H1 (cell line): Measurements from ENCODE around the gene FGF14. TPM values are rescaled to one million over a fixed set of nuclear protein-coding genes. Genes with fewer than 3 reads are reported as not detected.

Source experiments
- CTCF ChIA-PET: fragments of 300-600 bp; sonication (Branson Sonifier 250); formaldehyde crosslinking; loops from one replicate; lab custom pipeline; 2021; ENCODE audit not compliant: partially characterized antibody; lab: Charles Lee
- POLR2A ChIA-PET: fragments of 300-600 bp; sonication (Branson Sonifier 250); formaldehyde crosslinking; loops from one replicate; lab custom pipeline; 2021; ENCODE audit warnings: inconsistent platforms; ENCODE audit not compliant: partially characterized antibody; lab: Charles Lee
- DNase-seq, 2 experiments: peaks; one replicate each; pipeline versions ENCODE4 v3.0.0 to v3.0.0-alpha.2; 2010 to 2022; ENCODE audit warnings: low spot score in 2 of 2, low read depth in 1 of 2, mixed read lengths in 1 of 2
- FAIRE-seq: peaks from 2 replicates; lab custom pipeline; 2011; peaks lifted over from hg19 to GRCh38; lab: Jason Lieb, UNC
- H2AFZ ChIP-seq: 2 replicates; pipeline ENCODE4 v1.8.1; 2012; ENCODE audit warnings: low read length, inconsistent platforms
- H2AK5ac ChIP-seq: 2 replicates; pipeline ENCODE4 v1.6.1; 2013; ENCODE audit warnings: low read depth, low read length
- H2BK120ac ChIP-seq: replicated peaks from 2 replicates; pipeline ENCODE3; 2013; ENCODE audit warnings: low read depth, low read length, inconsistent platforms
- H2BK12ac ChIP-seq: 2 replicates; pipeline ENCODE4 v1.6.1; 2013; ENCODE audit warnings: low read depth, low read length
- H2BK15ac ChIP-seq: 2 replicates; pipeline ENCODE4 v1.6.1; 2013; ENCODE audit warnings: low read length
- H2BK20ac ChIP-seq: 2 replicates; pipeline ENCODE4 v1.6.1; 2013; ENCODE audit warnings: low read length
- H2BK5ac ChIP-seq: 2 replicates; pipeline ENCODE4 v1.6.1; 2013; ENCODE audit warnings: low read depth, low read length
- H3K14ac ChIP-seq: 2 replicates; pipeline ENCODE4 v1.6.1; 2013; ENCODE audit warnings: inconsistent platforms; ENCODE audit not compliant: insufficient read length
- H3K18ac ChIP-seq: 2 replicates; pipeline ENCODE4 v1.6.1; 2013; ENCODE audit warnings: low read length; ENCODE audit errors: extremely low read depth
- H3K23ac ChIP-seq: 2 replicates; pipeline ENCODE4 v1.6.1; 2013; ENCODE audit warnings: inconsistent platforms; ENCODE audit not compliant: insufficient read length
- H3K23me2 ChIP-seq: 2 replicates; pipeline ENCODE4 v1.6.1; 2013; ENCODE audit warnings: low read depth, low read length
- H3K27ac ChIP-seq: 2 replicates; pipeline ENCODE4 v1.6.1; 2011; ENCODE audit warnings: low read depth, low read length, inconsistent platforms
- H3K27me3 ChIP-seq, 4 experiments: replicated peaks in 1 of 4; 1 replicate in 1 of 4; 2 replicates in 3 of 4; pipeline versions ENCODE4 v1.6.1 to v1.8.1; 2011 to 2013; ENCODE audit warnings: low read length in 3 of 4, mild to moderate bottlenecking in 3 of 4, inconsistent platforms in 2 of 4, mixed read lengths in 2 of 4, moderate library complexity in 1 of 4; ENCODE audit not compliant: control insufficient read depth in 3 of 4, insufficient read depth in 3 of 4; ENCODE audit errors: extremely low read depth in 1 of 4
- H3K36me3 ChIP-seq, 4 experiments: 2 replicates each; pipeline versions ENCODE4 v1.6.1 to v1.8.1; 2011 to 2013; ENCODE audit warnings: mild to moderate bottlenecking in 4 of 4, low read length in 3 of 4, moderate library complexity in 2 of 4, control low read depth in 1 of 4, inconsistent platforms in 1 of 4; ENCODE audit not compliant: insufficient read depth in 4 of 4, control insufficient read depth in 2 of 4
- H3K4ac ChIP-seq: replicated peaks from 2 replicates; pipeline ENCODE3; 2013; ENCODE audit warnings: low read length, low read depth, mixed read lengths, inconsistent platforms; ENCODE audit not compliant: insufficient read length
- H3K4me1 ChIP-seq, 4 experiments: replicated peaks in 1 of 4; 1 replicate in 1 of 4; 2 replicates in 3 of 4; pipeline versions ENCODE4 v1.6.1 to v1.8.1; 2011 to 2013; ENCODE audit warnings: low read length in 3 of 4, inconsistent platforms in 2 of 4, mixed read lengths in 1 of 4; ENCODE audit not compliant: insufficient read depth in 4 of 4, control insufficient read depth in 3 of 4
- H3K4me2 ChIP-seq, 2 experiments: 2 replicates each; pipeline versions ENCODE4 v1.6.1 to v1.8.1; 2011 to 2013; ENCODE audit warnings: low read depth in 2 of 2, low read length in 2 of 2, control low read depth in 1 of 2, inconsistent platforms in 1 of 2, mild to moderate bottlenecking in 1 of 2; ENCODE audit not compliant: insufficient read depth in 1 of 2
- H3K4me3 ChIP-seq, 4 experiments: fragments of 200-600, 300-600 bp in 1 of 4; sonication (generic), shearing (Covaris generic), sonication (Bioruptor Twin) in 1 of 4; 2 replicates each; pipeline versions ENCODE4 v1.5.1 to v1.8.1; 2011 to 2016; ENCODE audit warnings: low read length in 4 of 4, low read depth in 3 of 4, control low read depth in 2 of 4, inconsistent platforms in 2 of 4, mild to moderate bottlenecking in 2 of 4, mixed read lengths in 1 of 4, moderate library complexity in 1 of 4; ENCODE audit not compliant: insufficient read depth in 2 of 4; ENCODE audit errors: extremely low read depth in 1 of 4
- H3K56ac ChIP-seq: replicated peaks from 2 replicates; pipeline ENCODE3; 2013; ENCODE audit warnings: low read depth, mild to moderate bottlenecking, mixed read lengths, low read length, inconsistent platforms; ENCODE audit not compliant: insufficient read length
- H3K79me1 ChIP-seq: 2 replicates; pipeline ENCODE4 v1.6.1; 2013; ENCODE audit warnings: low read depth, low read length, control low read depth
- H3K79me2 ChIP-seq, 2 experiments: 2 replicates each; pipeline versions ENCODE4 v1.6.1 to v1.8.1; 2012 to 2013; ENCODE audit warnings: low read length in 2 of 2, mild to moderate bottlenecking in 2 of 2, inconsistent platforms in 1 of 2; ENCODE audit not compliant: insufficient read depth in 2 of 2, control insufficient read depth in 1 of 2
- H3K9ac ChIP-seq, 4 experiments: replicated peaks in 1 of 4; 1 replicate in 1 of 4; 2 replicates in 3 of 4; pipeline versions ENCODE4 v1.6.1 to v1.8.1; 2011 to 2013; ENCODE audit warnings: low read depth in 3 of 4, low read length in 3 of 4, control low read depth in 2 of 4, mild to moderate bottlenecking in 2 of 4, moderate library complexity in 2 of 4, inconsistent platforms in 1 of 4; ENCODE audit errors: extremely low read depth in 1 of 4
- H3K9me3 ChIP-seq, 2 experiments: 2 replicates each; pipeline versions ENCODE4 v1.6.1 to v1.8.1; 2012 to 2013; ENCODE audit warnings: mild to moderate bottlenecking in 2 of 2, moderate library complexity in 2 of 2, control low read depth in 1 of 2, inconsistent platforms in 1 of 2, low read depth in 1 of 2, low read length in 1 of 2, mixed read lengths in 1 of 2; ENCODE audit not compliant: insufficient read depth in 2 of 2
- H4K20me1 ChIP-seq, 2 experiments: replicated peaks in 1 of 2; 2 replicates each; pipeline versions ENCODE3 to v1.8.1; 2011 to 2013; ENCODE audit warnings: inconsistent platforms in 2 of 2, low read length in 2 of 2, mild to moderate bottlenecking in 1 of 2; ENCODE audit not compliant: insufficient read depth in 2 of 2, control insufficient read depth in 1 of 2
- H4K5ac ChIP-seq: 2 replicates; pipeline ENCODE4 v1.6.1; 2013; ENCODE audit warnings: low read length, low read depth, mixed read lengths, inconsistent platforms; ENCODE audit not compliant: insufficient read length
- H4K8ac ChIP-seq: 2 replicates; pipeline ENCODE4 v1.8.0; 2013; ENCODE audit warnings: mild to moderate bottlenecking, moderate library complexity, low read length, inconsistent platforms; ENCODE audit not compliant: insufficient read depth; ENCODE audit errors: extremely low read depth
- H4K91ac ChIP-seq: replicated peaks from 2 replicates; pipeline ENCODE3; 2013; ENCODE audit warnings: low read length, mixed read lengths, inconsistent platforms; ENCODE audit not compliant: insufficient read length
- ATF2 ChIP-seq: IDR thresholded peaks from 2 replicates; pipeline ENCODE4 v1.6.1; 2012; ENCODE audit warnings: low read length, inconsistent platforms
- CHD2 ChIP-seq: IDR thresholded peaks from 2 replicates; pipeline ENCODE4 v1.6.1; 2012; ENCODE audit warnings: low read length, improper control_type of control experiment
- CTCF ChIP-seq, 3 experiments: IDR thresholded peaks; 1 replicate in 2 of 3; 2 replicates in 1 of 3; pipeline versions ENCODE4 v1.5.1 to v1.6.1; 2011; ENCODE audit warnings: low read length in 3 of 3, mild to moderate bottlenecking in 3 of 3, inconsistent platforms in 2 of 3, low read depth in 1 of 3, moderate library complexity in 1 of 3; ENCODE audit not compliant: insufficient read depth in 1 of 3; ENCODE audit errors: control extremely low read depth in 1 of 3
- EZH2 ChIP-seq: fragments of 200-600 bp; sonication (generic); IDR thresholded peaks from 2 replicates; pipeline ENCODE4 v1.7.1; 2012; ENCODE audit warnings: low read depth, mild to moderate bottlenecking, moderate library complexity, low read length, inconsistent platforms; ENCODE audit not compliant: severe bottlenecking
- FOSL1 ChIP-seq: IDR thresholded peaks from 2 replicates; pipeline ENCODE4 v1.6.1; 2011; ENCODE audit warnings: mild to moderate bottlenecking, low read depth, low read length, moderate library complexity; ENCODE audit not compliant: insufficient read depth
- HDAC6 ChIP-seq: IDR thresholded peaks from one replicate; pipeline ENCODE4 v1.7.1; 2012; ENCODE audit warnings: low read depth, mild to moderate bottlenecking, inconsistent platforms, low read length, moderate library complexity
- TAF1 ChIP-seq: IDR thresholded peaks from 2 replicates; pipeline ENCODE4 v1.6.1; 2011; ENCODE audit warnings: mild to moderate bottlenecking, low read depth, low read length
- TBP ChIP-seq: IDR thresholded peaks from 2 replicates; pipeline ENCODE4 v1.6.1; 2011; ENCODE audit warnings: low read depth, low read length, improper control_type of control experiment
- ZNF274 ChIP-seq: IDR thresholded peaks from 2 replicates; pipeline ENCODE4 v1.7.0; 2012; ENCODE audit warnings: low read length, borderline replicate concordance; ENCODE audit errors: extremely low read depth
- WGBS, 2 experiments: shearing (Covaris generic) in 1 of 2; methylation state at CpG; one replicate each; pipeline versions ENCODE4 v1.1.6 to v1.1.7; 2013 to 2015; ENCODE audit warnings: low lambda C conversion rate in 2 of 2, mixed read lengths in 2 of 2, inconsistent platforms in 1 of 2, low coverage in 1 of 2, missing lambda C conversion rate in 1 of 2; ENCODE audit not compliant: insufficient replicate concordance in 2 of 2, insufficient coverage in 1 of 2, insufficient read length in 1 of 2; ENCODE audit errors: extremely low coverage in 1 of 2, missing lambda C conversion rate in 1 of 2; 5-methylcytosine and 5-hydroxymethylcytosine counted together
- polyA plus RNA-seq, 7 experiments: library from polyadenylated mRNA; depleted of rRNA in 3 of 7; stranded (reverse) in 5 of 7; unstranded in 2 of 7; fragments of >200 nt in 5 of 7; fragments of 200-250 nt in 2 of 7; gene quantifications; 1 replicate in 5 of 7; 2 replicates in 1 of 7; 4 replicates in 1 of 7; pipeline versions ENCODE4 v1.2.1 to v1.2.3, GENCODE V29; 2011 to 2013; ENCODE audit warnings: missing spikeins in 2 of 7, mixed read lengths in 2 of 7
- total RNA-seq: library from RNA; stranded (reverse); fragmentation: NEBNext Ultra II Directional; extraction: Animal tissue kit (Norgen Biotek cat#: 25700); gene quantifications from 2 replicates; pipeline ENCODE4 v1.2.1, GENCODE V29; 2021

Gene FGF14
- total and polyA plus RNA-seq, 2 of the 8 experiments (the other 6 are each of a cell fraction or from before 2014, with no cell fraction given) = 0.05 to 0.58 TPM

- no peak overlapping the region for H3K56ac ChIP-seq
- no peaks in the 10 kb centered on the region for H3K79me2 ChIP-seq
- H2AK5ac ChIP-seq = no peak overlapping the region
- no peak overlapping the region for H3K14ac ChIP-seq
- no peak overlapping the region for H3K4me2 ChIP-seq
- FAIRE-seq = no peak
- H3K4me1 ChIP-seq = peaks cover 0 to 4% (median 3%) of the 10 kb centered on the region in 4 experiments; a peak in 2 of 7 replicates
- no peak overlapping the region for H3K9ac ChIP-seq
- H3K4me3 ChIP-seq = no peak overlapping the region
- WGBS, 2 experiments = 96% methylated on average over 3 of the region's 3 CpGs; no CpG with 5 or more reads in 1 of the 2 experiments
- H3K4ac ChIP-seq = no peak overlapping the region
- no peaks in the 10 kb centered on the region for H3K79me1 ChIP-seq
- CTCF ChIA-PET = interaction anchor here (1.1 kb wide), 1 partner anchor 193 kb away, joined by 3 read pairs; no protein-coding TSS in a partner anchor
- H2BK120ac ChIP-seq = no peak overlapping the region
- H3K27ac ChIP-seq = no peak overlapping the region
- H4K8ac ChIP-seq = no peak overlapping the region
- H3K36me3 ChIP-seq = no peaks in the 10 kb centered on the region
- no peaks in the 10 kb centered on the region for H3K9me3 ChIP-seq
- no peak overlapping the region for H4K91ac ChIP-seq
- H3K27me3 ChIP-seq = no peaks in the 10 kb centered on the region
- no peak for DNase-seq
- no peak overlapping the region for H2BK12ac ChIP-seq
- H2BK5ac ChIP-seq = no peak overlapping the region
- H3K18ac ChIP-seq = no peak overlapping the region
- H2AFZ ChIP-seq = no peak overlapping the region
- H4K20me1 ChIP-seq = no peaks in the 10 kb centered on the region
- POLR2A ChIA-PET = no interaction called here
- H2BK20ac ChIP-seq = no peak overlapping the region
- H2BK15ac ChIP-seq = no peak overlapping the region
- no peak overlapping the region for H3K23ac ChIP-seq
- no peak overlapping the region for H4K5ac ChIP-seq
- no peaks in the 10 kb centered on the region; the same call in 1 of the 2 replicates for H3K23me2 ChIP-seq
- no peak for TF ChIP-seq TAF1
- TF ChIP-seq EZH2 = no peak
- no peak for TF ChIP-seq TBP
- TF ChIP-seq HDAC6 = no peak
- no peak for TF ChIP-seq CHD2
- no peak for TF ChIP-seq ATF2
- TF ChIP-seq CTCF (IDR thresholded peaks at IDR 0.05; ENCODE audit: control extremely low read depth in 1 of 3, insufficient read depth in 1 of 3, low read depth in 1 of 3, low read length in 3 of 3) = no peak
- TF ChIP-seq FOSL1 = no peak
- TF ChIP-seq ZNF274 = no peak
These were observed 194.0 kb downstream of the FGF14 start for GRCh38 chr13:102207680-102208342.
